GM19467 (cell line): ENCODE data around the gene LRMDA.

Experiments used
- ATAC-seq: cut with Tn5 transposase; IDR thresholded peaks from one replicate; pipeline ENCODE4 v1.9.1; 2021; ENCODE audit warnings: mild to moderate bottlenecking, moderate library complexity; ENCODE audit not compliant: unreplicated experiment

Gene LRMDA

DNA sequence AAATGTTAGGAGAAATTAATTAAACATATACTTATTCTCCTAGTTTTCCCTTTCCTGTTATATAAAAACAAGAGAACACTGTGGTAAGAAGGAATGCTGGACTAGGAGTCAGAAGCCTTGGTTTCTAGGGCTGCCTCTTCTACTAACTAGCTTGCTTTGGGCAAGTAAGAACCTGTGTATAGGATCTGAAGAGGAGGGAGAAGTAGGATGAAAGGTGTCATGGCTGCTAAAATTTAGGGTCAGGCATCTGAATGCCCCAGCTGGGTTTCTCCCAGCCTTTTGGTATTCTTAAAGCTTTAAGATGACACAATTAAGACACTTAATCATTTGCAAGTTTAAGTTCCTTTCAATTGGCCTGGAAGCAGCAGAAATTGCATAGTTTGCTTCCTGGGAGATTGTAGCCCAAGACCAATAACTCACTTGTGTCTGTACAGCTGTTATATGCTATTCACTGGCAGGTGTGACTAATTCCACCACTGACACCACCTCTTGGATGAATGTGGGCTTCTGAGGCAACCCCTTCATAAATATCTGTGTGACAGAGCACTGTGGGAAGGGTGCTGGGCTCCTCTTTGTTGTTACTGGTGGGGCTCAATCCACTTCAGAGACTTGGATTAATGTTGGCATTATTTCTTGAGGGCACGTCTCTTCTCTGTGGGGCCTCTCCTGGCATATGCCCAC, 137.2 kb downstream of the LRMDA start:
- ATAC-seq, result no peak

DNA sequence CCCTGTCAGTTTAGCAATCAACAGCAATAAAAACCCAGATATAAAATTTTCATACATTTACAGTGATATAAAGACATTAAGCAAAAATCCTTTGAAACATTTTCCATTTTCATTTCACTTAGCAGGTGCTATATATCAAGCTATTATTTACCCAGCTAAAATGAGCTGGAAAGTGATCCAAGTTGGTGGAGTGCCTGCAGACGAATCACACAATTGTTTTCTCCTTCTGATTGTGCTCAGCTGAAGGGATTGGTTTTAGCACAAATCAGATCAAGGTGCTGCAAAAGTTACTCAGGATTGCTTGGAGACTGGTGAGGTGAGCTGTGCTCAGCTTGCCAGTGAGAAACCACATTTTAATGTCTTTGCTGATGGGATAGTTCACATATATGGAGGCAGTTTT, 138.1 kb downstream of the LRMDA start:
- ATAC-seq, result no peak

DNA sequence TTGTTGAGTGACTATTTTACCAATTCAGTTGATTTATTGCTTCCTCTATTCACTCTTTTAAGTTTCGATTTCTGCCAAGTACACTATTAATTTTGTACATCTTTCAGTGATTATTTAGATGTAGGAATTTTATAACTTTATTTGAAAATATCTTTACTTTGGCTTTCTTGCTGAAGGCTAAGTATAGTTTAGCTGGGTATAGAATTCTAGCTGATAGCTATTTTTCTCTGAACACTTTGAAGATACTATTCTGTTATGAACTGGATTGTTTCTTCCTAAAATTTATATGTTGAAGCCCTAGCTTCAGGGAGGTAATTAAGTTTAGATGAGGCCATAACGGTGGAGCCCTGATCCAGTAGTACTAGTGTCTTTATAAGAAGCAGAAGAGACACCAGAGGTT, 141.1 kb downstream of the LRMDA start:
- no peak for ATAC-seq

DNA sequence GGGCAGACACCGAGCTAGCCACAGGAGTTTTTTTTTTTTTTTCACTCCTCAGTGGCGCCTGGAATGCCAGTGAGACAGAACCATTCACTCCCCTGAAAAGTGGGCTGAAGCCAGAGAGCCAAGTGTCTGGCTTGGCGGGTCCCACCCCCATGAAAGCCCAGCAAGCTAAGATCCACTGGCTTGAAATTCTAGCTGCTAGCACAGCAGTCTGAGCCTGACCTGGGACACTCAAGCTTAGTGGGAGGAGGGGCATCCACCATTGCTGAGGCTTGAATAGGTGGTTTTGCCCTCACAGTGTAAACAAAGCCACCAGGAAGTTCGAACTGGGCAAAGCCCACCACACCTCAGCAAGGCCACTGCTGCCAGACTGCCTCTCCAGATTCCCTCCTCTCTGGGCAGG, 144.5 kb downstream of the LRMDA start:
- no peak for ATAC-seq

DNA sequence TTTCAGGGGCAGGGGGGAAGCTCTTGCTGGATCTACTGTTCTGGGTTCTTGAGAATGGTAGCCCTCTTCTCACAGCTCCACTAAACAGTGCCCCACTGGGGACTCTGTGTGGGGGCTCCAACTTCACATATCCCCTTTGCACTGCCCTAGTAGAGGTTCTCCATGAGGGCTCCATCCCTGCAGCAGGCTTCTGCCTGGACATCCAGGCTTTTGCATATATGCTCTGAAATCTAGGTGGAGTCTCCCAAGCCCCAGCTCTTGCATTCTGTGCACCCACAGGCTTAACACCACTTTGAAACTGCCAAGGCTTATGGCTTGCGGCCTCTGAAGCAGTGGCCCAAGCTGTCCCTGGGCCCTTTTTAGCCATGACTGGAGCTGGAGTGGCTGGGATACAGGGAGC, 150.7 kb downstream of the LRMDA start:
- no peak for ATAC-seq

DNA sequence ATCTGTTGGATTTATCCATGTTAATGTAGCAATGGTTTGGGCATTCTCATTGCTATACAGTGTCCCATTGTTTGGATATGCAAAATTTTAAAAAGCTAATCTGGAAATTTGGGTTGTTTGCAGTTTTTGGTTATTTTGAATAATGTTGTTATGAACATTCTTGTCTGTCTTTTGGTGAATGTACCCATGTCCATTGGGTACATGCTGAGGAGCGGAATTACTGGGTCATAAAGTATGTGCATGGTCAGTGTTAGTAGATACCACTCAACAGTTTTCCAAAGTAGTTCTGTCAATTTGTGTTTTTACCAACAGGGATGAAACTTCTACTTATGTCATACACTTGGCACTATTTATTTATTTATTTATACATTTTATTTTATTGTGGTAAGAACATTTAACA, 153.9 kb downstream of the LRMDA start:
- no peak for ATAC-seq

DNA sequence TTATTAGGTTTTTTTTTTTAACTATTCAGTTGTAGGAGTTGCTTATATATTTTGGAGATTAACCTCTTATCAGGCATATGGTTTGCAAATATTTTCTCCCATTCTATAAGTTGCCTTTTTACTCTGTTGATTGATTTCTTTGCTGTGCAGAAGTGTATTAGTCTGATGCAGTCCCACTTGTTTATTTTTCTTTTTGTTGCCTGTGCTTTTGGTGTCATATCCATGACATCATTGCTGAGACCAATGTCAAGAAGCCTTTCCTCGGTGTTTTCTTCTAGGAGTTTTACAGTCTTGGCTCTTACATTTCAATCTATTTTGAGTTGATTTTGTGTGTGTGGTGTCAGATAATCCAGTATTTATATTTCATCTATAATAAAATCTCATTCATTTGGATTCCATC, 155.4 kb downstream of the LRMDA start:
- ATAC-seq, result no peak

DNA sequence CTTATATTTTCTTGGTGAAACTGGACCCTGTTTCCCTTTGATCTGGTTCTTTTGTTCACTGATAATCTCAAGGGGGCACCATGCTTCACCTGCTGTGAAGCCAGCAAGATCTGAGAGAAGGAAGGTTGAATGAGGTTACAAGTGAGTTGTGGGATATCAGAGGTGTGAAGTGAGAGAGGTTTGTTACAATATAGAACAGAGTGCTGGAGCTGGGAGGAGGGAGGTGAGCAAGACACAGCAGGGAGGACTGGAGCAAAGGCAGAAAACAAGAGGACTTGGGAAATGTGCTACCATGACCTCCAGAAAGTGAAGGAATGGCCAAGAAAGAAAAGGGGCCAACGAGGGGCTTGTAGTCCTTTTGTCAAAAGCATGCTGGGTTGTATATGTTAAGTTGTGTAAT, 156.6 kb downstream of the LRMDA start:
- ATAC-seq, result no peak

DNA sequence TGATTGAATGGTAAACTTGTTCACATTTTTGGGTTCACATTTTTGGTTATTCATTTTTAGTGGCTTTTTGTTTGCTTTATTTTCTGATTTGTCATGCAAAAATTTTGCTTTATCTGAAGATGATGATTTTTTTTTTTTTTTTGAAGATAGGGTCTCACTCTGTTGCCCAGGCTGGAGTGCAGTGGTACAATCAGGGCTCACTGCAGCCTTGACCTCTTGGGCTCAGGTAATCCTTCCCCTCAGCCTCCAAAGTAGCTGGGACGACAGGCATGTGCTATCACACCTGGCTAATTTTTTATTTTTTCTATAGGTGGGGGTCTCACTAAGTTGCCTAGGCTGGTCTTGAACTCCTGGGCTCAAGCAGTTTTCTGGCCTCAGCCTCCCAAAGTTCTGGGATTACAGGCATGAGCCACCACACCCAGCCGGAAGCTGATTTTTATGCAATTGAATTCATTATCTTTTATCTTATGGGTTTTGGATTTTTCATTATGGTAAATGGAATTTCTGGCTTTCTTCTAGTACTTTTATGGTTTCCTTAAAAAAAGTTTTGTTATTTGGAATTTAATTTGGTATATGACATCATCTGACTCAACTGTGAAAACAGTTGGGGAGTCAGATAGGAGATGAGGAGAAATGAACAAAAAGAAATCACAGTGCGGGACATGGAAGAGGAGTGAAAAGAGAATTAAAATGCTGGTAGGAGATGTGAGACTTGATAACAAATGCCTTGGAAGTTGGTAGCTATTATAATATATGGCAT, 158.7 kb downstream of the LRMDA start:
- no peak for ATAC-seq

DNA sequence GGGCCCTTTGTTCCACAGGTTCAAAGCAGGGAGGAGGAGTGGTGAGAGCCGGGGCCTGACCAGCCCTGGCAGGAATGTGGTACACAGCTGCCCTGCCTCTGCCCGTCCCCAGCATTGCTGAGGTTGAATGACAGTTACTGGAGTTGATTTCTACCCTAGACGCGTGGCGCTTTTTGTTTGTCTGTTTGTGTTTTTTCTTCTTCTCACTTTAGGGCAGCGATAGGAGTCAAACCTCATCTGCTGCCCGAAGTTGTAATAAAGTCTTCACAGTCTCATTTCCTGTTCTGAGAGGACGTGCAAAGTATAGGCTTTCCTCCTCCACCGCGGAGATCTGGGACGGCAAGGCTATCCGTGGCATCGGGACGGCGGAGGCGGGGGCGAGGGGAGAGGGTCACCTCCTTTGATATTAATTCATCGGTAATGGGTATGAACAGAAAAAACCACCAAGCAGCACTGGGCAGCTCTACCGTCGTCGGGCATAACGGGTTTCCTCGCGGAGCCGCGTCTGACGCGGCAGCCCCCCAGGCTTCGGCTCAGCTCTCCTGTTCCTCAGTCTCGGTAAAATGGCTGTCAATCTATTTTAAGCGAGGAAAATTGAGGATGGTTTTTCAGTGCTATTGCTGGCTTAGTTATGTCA, 160.8 kb downstream of the LRMDA start:
- ATAC-seq, result no peak

DNA sequence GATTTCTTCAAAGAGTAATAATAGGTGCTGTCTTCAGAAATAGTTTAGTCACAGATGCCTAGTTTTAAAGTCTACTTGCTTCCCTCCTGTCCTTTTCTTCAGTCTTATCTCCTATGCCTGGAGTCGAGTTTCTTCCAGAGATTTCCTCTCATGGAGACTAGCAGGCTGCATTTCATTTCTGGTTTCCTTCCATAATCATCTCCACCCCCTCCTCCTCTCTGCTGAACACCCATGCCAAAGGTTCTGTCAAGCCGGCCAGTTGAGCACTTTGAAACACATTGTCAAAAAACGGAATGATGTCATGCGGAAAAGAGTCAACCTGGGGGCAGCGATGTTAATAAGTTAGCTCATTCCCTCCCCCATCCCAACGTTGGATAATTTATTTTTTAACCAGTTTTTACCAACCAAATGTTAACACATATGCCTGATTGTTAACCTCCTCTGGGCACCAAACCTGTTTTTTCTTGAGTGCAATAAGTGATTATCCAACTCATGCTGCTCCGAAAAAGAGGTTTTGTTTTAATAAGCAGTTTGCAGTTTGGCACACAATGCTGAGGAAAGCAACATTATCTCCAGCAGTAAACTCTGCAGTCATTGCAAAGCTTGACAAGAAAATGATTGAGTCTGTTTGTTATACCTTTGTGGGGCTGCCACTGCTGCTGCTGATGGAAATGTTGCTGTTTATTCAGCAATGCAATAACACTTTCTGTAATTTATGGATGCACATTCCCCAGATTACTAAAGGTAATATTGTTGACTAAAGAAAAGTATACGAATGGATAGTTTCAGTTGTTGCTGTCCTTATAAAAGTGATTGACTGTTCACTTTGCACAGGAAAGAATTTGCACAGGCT, 161.6 kb downstream of the LRMDA start:
- ATAC-seq, result no peak

DNA sequence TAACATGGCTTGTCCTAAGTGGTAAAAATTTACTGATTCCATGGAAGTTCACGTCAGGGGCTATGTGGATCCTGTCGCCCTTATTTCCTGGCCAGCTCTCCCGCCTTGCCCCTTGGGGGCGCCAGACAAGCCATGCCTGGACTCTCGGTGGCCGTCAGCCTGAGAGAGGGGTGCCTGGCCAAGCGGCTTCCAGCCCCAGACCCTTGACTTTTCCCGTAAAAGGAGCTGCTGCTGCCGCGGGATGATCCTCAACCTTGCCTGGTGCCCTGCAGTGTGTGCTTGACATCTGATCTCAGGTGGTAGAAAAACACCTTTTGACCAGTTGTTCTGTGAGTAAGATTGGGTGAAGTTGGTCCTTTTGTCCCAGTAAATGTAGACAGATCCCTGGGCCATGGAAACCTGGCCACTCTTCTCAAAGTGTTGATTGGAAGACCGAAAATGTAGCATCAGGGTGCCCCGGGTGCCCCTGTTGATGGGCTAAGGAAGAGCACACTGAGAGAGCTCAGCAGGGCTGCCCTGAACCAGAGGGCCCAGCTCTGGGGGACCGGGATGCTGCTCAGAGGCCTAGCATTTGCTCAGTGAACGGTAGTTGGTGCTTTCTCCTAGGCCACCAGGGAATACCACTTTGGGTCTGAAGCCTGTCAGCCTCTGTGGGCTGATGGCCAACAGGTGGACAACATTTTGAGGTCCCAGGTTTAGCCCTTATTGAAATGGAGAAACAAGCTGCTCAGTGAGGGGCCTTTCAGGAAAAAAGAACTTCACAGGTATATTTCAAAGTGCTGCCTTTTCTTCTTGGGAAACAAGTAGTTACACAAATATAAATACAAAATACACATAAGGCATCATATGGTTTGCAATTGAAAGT, 162.5 kb downstream of the LRMDA start:
- no peak for ATAC-seq

DNA sequence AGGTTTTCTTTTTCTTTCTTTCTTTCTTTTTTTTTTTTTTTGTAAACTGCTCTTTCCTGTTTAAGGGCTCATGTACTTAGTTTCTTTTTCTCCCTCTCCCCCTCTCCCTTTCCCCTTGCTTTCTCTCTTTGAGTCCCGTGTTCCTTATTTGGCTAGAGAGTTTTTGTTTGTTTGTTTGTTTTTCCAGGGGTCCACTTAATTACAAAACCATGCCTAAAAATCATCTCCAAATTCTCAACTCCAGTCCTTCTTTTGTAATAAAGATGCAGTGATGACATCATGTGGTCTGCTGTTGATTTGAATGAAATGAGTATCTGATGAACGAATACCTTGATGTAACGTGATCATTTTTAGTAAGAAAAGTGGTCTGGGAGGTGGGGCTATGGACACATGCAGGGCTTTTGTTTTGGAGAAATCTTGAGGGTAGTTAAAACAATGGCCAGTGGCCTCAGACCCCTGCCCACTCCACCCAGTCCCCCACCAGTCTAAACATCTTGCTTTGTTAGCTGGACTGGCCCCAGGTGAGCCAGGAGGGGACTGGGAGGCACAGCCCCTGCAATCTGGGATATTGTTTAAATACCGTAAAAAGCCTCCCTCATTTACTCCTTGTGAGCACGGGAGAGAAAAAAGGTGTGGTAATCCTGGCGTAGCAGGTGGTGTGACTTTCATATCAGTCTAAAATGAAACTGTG, 165.7 kb downstream of the LRMDA start:
- ATAC-seq, result no peak

DNA sequence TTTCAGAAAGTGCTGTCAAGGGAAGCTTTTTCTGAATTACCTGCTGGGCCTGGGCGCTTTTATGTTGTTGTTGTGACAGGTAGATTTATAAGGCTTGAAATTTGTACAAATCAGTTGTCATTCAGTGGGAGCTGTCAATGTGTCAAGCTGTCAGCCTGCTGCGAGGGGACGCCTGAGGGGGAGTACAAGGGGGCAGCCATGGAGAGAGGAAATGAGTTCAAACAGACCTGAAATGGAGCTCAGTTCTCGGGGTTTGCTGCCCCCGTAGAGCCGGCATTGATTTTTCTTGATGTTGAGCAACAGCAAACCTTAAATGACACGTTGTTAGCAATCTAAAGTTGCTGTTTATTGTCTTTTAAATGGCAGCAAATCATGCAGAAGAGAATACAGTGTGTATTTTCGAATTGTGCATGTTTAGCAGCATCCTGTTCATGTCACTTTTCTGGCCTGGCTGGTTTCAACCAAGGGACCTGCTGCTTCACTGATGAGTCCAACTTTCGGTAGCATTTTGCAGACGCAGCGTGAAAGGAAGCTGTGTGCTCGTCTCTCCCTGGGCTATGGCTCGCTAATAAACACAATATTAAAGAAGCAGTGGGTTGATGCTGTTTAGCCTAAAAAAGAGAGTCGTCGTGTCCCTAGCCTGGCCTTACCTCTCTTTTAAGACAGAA, 166.5 kb downstream of the LRMDA start:
- no peak for ATAC-seq

DNA sequence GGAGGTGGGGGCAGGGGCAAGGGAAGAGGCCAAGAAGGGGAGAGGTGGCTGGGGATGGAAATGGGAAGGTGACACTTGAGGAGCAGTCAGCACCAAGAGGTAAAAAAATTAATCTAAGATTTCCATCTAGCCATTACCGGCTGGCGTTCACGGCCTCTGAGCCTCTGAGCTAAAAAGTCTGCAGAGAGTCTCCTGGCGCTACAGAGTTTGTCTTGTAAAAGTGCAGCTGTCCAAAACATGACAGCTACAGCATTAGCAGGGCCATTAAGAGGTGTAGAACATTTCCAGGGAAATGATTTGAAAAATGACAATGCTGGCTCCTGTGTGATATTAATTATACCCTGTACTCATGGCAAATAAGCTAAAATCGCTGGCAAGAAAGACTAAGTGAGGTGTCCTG, 167.6 kb downstream of the LRMDA start:
- no peak for ATAC-seq

DNA sequence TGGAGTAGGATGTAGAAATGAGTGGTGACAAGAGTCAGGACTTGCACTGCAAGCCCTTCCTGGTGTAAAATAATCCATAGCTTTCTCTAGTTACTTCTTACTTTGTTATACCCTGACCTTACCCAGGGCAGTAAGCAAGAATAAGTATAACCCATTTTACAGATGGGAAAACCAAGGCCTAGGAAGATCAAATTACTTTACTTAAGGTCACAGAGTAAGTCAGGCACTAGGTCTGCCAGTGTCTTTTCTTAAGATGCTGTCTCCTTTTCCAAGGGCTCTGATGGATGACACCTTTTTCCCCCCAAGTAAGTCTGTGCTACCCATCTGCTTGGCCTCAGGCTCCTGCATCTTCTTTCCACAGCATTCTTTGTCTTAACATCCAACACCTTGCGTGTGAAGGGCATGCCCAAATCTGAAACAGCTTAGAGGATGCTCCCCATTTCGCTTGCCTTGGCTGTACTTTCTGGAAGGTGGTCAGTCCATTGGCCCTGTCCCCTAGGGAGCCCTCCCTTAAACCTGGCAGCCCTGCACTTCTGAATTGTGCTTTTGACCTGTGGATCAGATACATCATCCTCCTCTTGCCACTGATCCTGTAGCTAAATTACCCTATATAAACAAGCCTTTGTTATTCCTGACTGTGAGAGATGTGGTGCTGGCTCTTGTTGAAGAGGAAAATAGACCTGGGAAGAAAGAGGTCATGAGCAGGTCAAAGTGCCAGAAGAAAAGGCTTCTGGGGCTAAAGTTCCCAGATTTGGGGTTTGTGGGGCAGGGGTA, 168.6 kb downstream of the LRMDA start:
- ATAC-seq, result no peak

DNA sequence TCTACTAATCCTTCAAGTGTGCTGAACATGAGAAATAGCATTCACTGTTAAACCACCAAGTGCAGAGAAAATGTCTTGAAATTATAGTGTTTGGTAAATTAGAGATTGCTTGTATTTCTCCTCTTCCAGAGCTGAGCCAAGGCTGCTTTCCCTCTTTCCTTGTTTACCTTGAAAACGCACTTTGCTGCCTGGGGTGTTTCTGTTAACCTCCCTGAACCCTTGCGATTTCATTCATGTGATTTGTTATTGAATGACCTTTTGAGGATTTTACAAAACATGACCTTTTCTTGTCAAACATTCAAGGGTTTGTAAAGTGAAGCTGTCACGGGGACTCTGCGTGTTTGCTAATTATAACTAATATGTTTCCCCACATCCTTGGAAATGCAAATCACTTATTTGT, 169.4 kb downstream of the LRMDA start:
- no peak for ATAC-seq

DNA sequence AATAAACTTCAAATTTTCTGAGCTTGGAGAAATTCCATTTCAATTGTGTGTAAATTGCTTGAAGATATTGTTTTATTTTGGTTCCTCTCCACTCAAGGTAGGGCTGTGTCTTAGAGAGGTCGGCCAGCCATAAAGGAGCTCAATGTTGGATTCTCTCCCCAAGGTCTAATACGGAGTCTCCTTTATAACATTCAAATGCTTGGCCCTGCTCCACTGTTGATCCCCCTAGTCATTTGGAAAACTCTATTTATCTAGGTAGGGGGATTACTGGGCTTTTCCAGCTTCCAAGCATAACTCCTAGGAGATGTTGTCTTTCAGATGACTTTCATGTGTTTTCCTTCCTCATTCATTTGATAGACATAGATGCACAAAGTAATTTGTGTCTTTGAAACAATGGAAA, 170.9 kb downstream of the LRMDA start:
- ATAC-seq, result no peak

DNA sequence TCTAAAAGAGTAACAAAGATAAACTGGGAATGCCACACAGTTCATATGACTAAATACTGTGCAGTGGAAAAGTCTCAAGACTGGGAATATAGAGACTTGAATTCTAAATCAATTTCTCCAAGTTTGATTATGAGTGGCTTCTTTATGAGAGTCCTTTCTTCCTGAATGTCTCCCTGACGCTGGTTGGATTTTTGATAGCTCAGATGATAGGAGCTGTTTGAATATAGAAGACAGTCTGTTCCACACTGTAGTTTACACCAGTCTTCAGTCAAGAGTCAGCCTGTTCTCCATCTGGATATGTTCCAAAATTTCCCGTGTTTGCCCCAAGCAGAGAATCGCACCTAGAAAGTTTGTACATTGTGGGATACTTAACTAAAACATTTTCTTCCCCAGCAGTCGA, 173.7 kb downstream of the LRMDA start:
- no peak for ATAC-seq
